HFF-Myc (cell line): ENCODE measurements around the gene SCIN.
A peak's percentile ranks its signal among the peaks of the same experiment; 100 is the strongest.
"Not testable (repeated sequence)": the region's sequence is repeated elsewhere in the genome, so short reads cannot be mapped to it uniquely, and the experiment has no call there.

Experiments
- DNase-seq: peaks from one replicate; pipeline ENCODE4 v3.0.0-alpha.2; 2011; ENCODE audit warnings: low read depth; ENCODE audit errors: extremely low read depth
- H3K4me3 ChIP-seq: replicated peaks from 2 replicates; pipeline ENCODE4 v1.5.1; 2011; ENCODE audit warnings: low read depth, mild to moderate bottlenecking, control low read depth, low read length
- CTCF ChIP-seq: IDR thresholded peaks from 2 replicates; pipeline ENCODE4 v1.5.1; 2012; ENCODE audit warnings: mild to moderate bottlenecking, low read depth, low read length, control low read depth; ENCODE audit errors: missing control alignments

SCIN gene

GRCh38 chr7:12638851-12639456 is 68.4 kb downstream of the SCIN start:
- DNase-seq: no peak
- no peak overlapping the region for H3K4me3 ChIP-seq
- peak; percentile 21 for TF ChIP-seq CTCF

- H3K4me3 ChIP-seq: no peak overlapping the region
- TF ChIP-seq CTCF: no peak
- DNase-seq: no peak
These were observed 70.0 kb downstream of the SCIN start for GRCh38 chr7:12640299-12641096.

GRCh38 chr7:12641196-12641595 is 70.7 kb downstream of the SCIN start:
- DNase-seq: no peak
- no peak for TF ChIP-seq CTCF

GRCh38 chr7:12642508-12642907 is 72.0 kb downstream of the SCIN start:
- no peak overlapping the region for H3K4me3 ChIP-seq
- no peak for DNase-seq
- TF ChIP-seq CTCF: no peak

More at GRCh38 chr7:12641196-12641595, 70.7 kb downstream of the SCIN start:
- H3K4me3 ChIP-seq: no peak overlapping the region

- TF ChIP-seq CTCF: no peak
- no peak for DNase-seq
These were observed 72.6 kb downstream of the SCIN start for GRCh38 chr7:12643001-12643643.

GRCh38 chr7:12643644-12644043 is 73.1 kb downstream of the SCIN start:
- H3K4me3 ChIP-seq: no peak overlapping the region
- TF ChIP-seq CTCF: no peak
- no peak for DNase-seq

More at GRCh38 chr7:12643001-12643643, 72.6 kb downstream of the SCIN start:
- H3K4me3 ChIP-seq: no peak overlapping the region

- H3K4me3 ChIP-seq, DNase-seq: not testable (repeated sequence)
These were observed 74.7 kb downstream of the SCIN start for GRCh38 chr7:12645212-12645611.
